Esophagus squamous epithelium (tissue), 5 donors: ENCODE measurements around the gene GPRIN2. TPM values are rescaled to one million over a fixed set of nuclear protein-coding genes. Genes with fewer than 3 reads are reported as not detected.
"Not testable (repeated sequence)": the region's sequence is repeated elsewhere in the genome, so short reads cannot be mapped to it uniquely, and the experiment has no call there.

Source experiments
- DNase-seq: peaks from one replicate; lab custom pipeline; 2025; lab: John Stamatoyannopoulos, UW
- H3K27ac ChIP-seq, 4 donors: fragments of 200-600 bp; sonication (generic); one replicate each; pipeline ENCODE4 v1.5.1; 2016 to 2019; ENCODE audit warnings: mild to moderate bottlenecking in 1 of 4
- H3K27me3 ChIP-seq, 4 donors: fragments of 200-600 bp; sonication (generic); 1 replicate in 3 of 4; 2 replicates in 1 of 4; pipeline versions ENCODE4 v1.5.1 to v1.6.0; 2017 to 2021; ENCODE audit warnings: antibody characterized with exemption in 1 of 4
- H3K36me3 ChIP-seq, 3 donors: fragments of 200-600 bp; sonication (generic); one replicate each; pipeline ENCODE4 v1.5.1; 2016 to 2019
- H3K4me1 ChIP-seq, 3 donors: fragments of 200-600 bp; sonication (generic); one replicate each; pipeline ENCODE4 v1.5.1; 2017 to 2019
- H3K4me3 ChIP-seq, 4 donors: fragments of 200-600 bp; sonication (generic); 1 replicate in 3 of 4; 2 replicates in 1 of 4; pipeline ENCODE4 v1.5.1; 2016 to 2019; ENCODE audit warnings: mild to moderate bottlenecking in 2 of 4, moderate library complexity in 1 of 4
- H3K9me3 ChIP-seq, 3 donors: fragments of 200-600 bp; sonication (generic); one replicate each; pipeline ENCODE4 v1.5.1; 2016 to 2019
- WGBS, 2 donors: methylation state at CpG; one replicate each; pipeline ENCODE4 v1.1.5; 2018; 5-methylcytosine and 5-hydroxymethylcytosine counted together
- intact Hi-C: fragments of 100-400 bp; cut with DNase I; formaldehyde crosslinking; loops from one replicate; pipeline ENCODE4 v1.15.0; 2022
- total RNA-seq, 4 donors: library from RNA; depleted of rRNA; stranded (reverse); fragments of >200 nt; gene quantifications; one replicate each; pipeline ENCODE4 v1.1.0, GENCODE V29; 2016
- donor health status: DM: yes; HTN: yes; CAD: no.

GPRIN2 gene
- total RNA-seq, 4 donors from 2014 or later, result 7.6 to 8.3 (median 8.1) TPM

- H3K4me1 ChIP-seq, H3K4me3 ChIP-seq, H3K27ac ChIP-seq, H3K36me3 ChIP-seq, DNase-seq, H3K9me3 ChIP-seq, H3K27me3 ChIP-seq, intact Hi-C loops: not testable (repeated sequence)
- no CpG with 5 or more reads among the region's 13 CpGs for WGBS, 2 donors
Observed at GRCh38 chr10:46585246-46585645, 28.8 kb upstream of the GPRIN2 start.

- intact Hi-C loops, H3K27me3 ChIP-seq, H3K4me1 ChIP-seq, H3K36me3 ChIP-seq, H3K4me3 ChIP-seq, H3K9me3 ChIP-seq, DNase-seq: not testable (repeated sequence)
- H3K27ac ChIP-seq, result peak overlapping the region in 1 of 4 donors; percentile 10
- no CpG with 5 or more reads among the region's 11 CpGs for WGBS, 2 donors
Observed at GRCh38 chr10:46584196-46584595, 27.7 kb upstream of the GPRIN2 start.

- DNase-seq, intact Hi-C loops, H3K4me1 ChIP-seq, H3K36me3 ChIP-seq, H3K9me3 ChIP-seq, H3K27ac ChIP-seq, H3K4me3 ChIP-seq: not testable (repeated sequence)
- WGBS, 2 donors, result no CpG with 5 or more reads among the region's 11 CpGs
- H3K27me3 ChIP-seq, result peaks cover 0 to 13% (median 0%) of the 10 kb centered on the region in 4 donors
Observed at GRCh38 chr10:46582568-46582967, 26.1 kb upstream of the GPRIN2 start.

- H3K36me3 ChIP-seq, H3K27ac ChIP-seq, intact Hi-C loops, DNase-seq, H3K4me1 ChIP-seq, H3K9me3 ChIP-seq, H3K4me3 ChIP-seq: not testable (repeated sequence)
- WGBS, 2 donors, result 76% methylated on average over 7 of the region's 12 CpGs; no CpG with 5 or more reads in 1 of the 2 donors
- peaks cover 0 to 13% (median 0%) of the 10 kb centered on the region in 4 donors for H3K27me3 ChIP-seq
Observed at GRCh38 chr10:46581997-46582396, 25.5 kb upstream of the GPRIN2 start.

- DNase-seq, H3K36me3 ChIP-seq, intact Hi-C loops, H3K9me3 ChIP-seq, H3K4me3 ChIP-seq, H3K27ac ChIP-seq, H3K4me1 ChIP-seq: not testable (repeated sequence)
- peaks cover 0 to 13% (median 0%) of the 10 kb centered on the region in 4 donors for H3K27me3 ChIP-seq
- no CpG with 5 or more reads among the region's 21 CpGs for WGBS, 2 donors
Observed at GRCh38 chr10:46579378-46579777, 22.9 kb upstream of the GPRIN2 start.

GRCh38 chr10:46578474-46579178 is 22.2 kb upstream of the GPRIN2 start, which contains the start of gene SYT15:
SYT15 (plus strand) TSS chr10:46579128; CDS start chr10:46579169, 41 bp downstream.
- H3K4me1 ChIP-seq, intact Hi-C loops, H3K9me3 ChIP-seq, H3K36me3 ChIP-seq, H3K27ac ChIP-seq, DNase-seq: not testable (repeated sequence)
- Histone ChIP-seq H3K4me3 (peak within 1 kb of the TSS; percentile 5 to 53 (median 29)), H3K27me3 (peaks cover 0 to 13% (median 0%) of the 10 kb centered on the region in 4 donors)
- WGBS, 2 donors, result no CpG with 5 or more reads among the region's 68 CpGs

- H3K36me3 ChIP-seq, H3K27ac ChIP-seq, DNase-seq, intact Hi-C loops, H3K9me3 ChIP-seq, H3K4me1 ChIP-seq: not testable (repeated sequence)
- peak overlapping the region in 1 of 4 donors; percentile 53 for H3K4me3 ChIP-seq
- peaks cover 0 to 13% (median 0%) of the 10 kb centered on the region in 4 donors for H3K27me3 ChIP-seq
- WGBS, 2 donors, result no CpG with 5 or more reads among the region's 50 CpGs
Observed at GRCh38 chr10:46577624-46578473, 21.4 kb upstream of the GPRIN2 start.

- H3K4me1 ChIP-seq, H3K27ac ChIP-seq, intact Hi-C loops, H3K36me3 ChIP-seq, H3K4me3 ChIP-seq, DNase-seq, H3K9me3 ChIP-seq: not testable (repeated sequence)
- WGBS, 2 donors, result no CpG with 5 or more reads among the region's 4 CpGs
- peaks cover 0 to 13% (median 0%) of the 10 kb centered on the region in 4 donors for H3K27me3 ChIP-seq
Observed at GRCh38 chr10:46573884-46574283, 17.4 kb upstream of the GPRIN2 start.

GRCh38 chr10:46573314-46573713 is 16.9 kb upstream of the GPRIN2 start:
- H3K36me3 ChIP-seq, H3K27ac ChIP-seq, H3K9me3 ChIP-seq, H3K27me3 ChIP-seq, intact Hi-C loops, DNase-seq, H3K4me1 ChIP-seq, H3K4me3 ChIP-seq: not testable (repeated sequence)
- WGBS, 2 donors, result 18% methylated on average over 2 of the region's 5 CpGs; no CpG with 5 or more reads in 1 of the 2 donors

- H3K27ac ChIP-seq, H3K27me3 ChIP-seq, H3K9me3 ChIP-seq, H3K36me3 ChIP-seq, H3K4me3 ChIP-seq, DNase-seq, H3K4me1 ChIP-seq, intact Hi-C loops: not testable (repeated sequence)
- WGBS, 2 donors, result 20% methylated on average over 1 of the region's 4 CpGs; no CpG with 5 or more reads in 1 of the 2 donors
Observed at GRCh38 chr10:46572765-46573164, 16.3 kb upstream of the GPRIN2 start.

- H3K9me3 ChIP-seq, intact Hi-C loops, DNase-seq, H3K4me1 ChIP-seq, H3K36me3 ChIP-seq, H3K27me3 ChIP-seq, H3K27ac ChIP-seq, H3K4me3 ChIP-seq: not testable (repeated sequence)
- no CpG with 5 or more reads among the region's 2 CpGs for WGBS, 2 donors
Observed at GRCh38 chr10:46570655-46571054, 14.2 kb upstream of the GPRIN2 start.

- DNase-seq, H3K36me3 ChIP-seq, H3K9me3 ChIP-seq, H3K27me3 ChIP-seq, H3K4me3 ChIP-seq, intact Hi-C loops, H3K27ac ChIP-seq, H3K4me1 ChIP-seq: not testable (repeated sequence)
- WGBS, 2 donors, result no CpG with 5 or more reads among the region's 9 CpGs
Observed at GRCh38 chr10:46567151-46567550, 10.7 kb upstream of the GPRIN2 start.
